H1 (cell line): ENCODE results near the gene RPE. TPM values are rescaled to one million over a fixed set of nuclear protein-coding genes. Genes with fewer than 3 reads are reported as not detected.

Source experiments
- CTCF ChIA-PET: fragments of 300-600 bp; sonication (Branson Sonifier 250); formaldehyde crosslinking; loops from one replicate; lab custom pipeline; 2021; ENCODE audit not compliant: partially characterized antibody; lab: Charles Lee
- POLR2A ChIA-PET: fragments of 300-600 bp; sonication (Branson Sonifier 250); formaldehyde crosslinking; loops from one replicate; lab custom pipeline; 2021; ENCODE audit warnings: inconsistent platforms; ENCODE audit not compliant: partially characterized antibody; lab: Charles Lee
- DNase-seq, 2 experiments: peaks; one replicate each; pipeline versions ENCODE4 v3.0.0 to v3.0.0-alpha.2; 2010 to 2022; ENCODE audit warnings: low spot score in 2 of 2, low read depth in 1 of 2, mixed read lengths in 1 of 2
- FAIRE-seq: peaks from 2 replicates; lab custom pipeline; 2011; peaks lifted over from hg19 to GRCh38; lab: Jason Lieb, UNC
- H2AFZ ChIP-seq: 2 replicates; pipeline ENCODE4 v1.8.1; 2012; ENCODE audit warnings: low read length, inconsistent platforms
- H2AK5ac ChIP-seq: 2 replicates; pipeline ENCODE4 v1.6.1; 2013; ENCODE audit warnings: low read depth, low read length
- H2BK120ac ChIP-seq: replicated peaks from 2 replicates; pipeline ENCODE3; 2013; ENCODE audit warnings: low read depth, low read length, inconsistent platforms
- H2BK12ac ChIP-seq: 2 replicates; pipeline ENCODE4 v1.6.1; 2013; ENCODE audit warnings: low read depth, low read length
- H2BK15ac ChIP-seq: 2 replicates; pipeline ENCODE4 v1.6.1; 2013; ENCODE audit warnings: low read length
- H2BK20ac ChIP-seq: 2 replicates; pipeline ENCODE4 v1.6.1; 2013; ENCODE audit warnings: low read length
- H2BK5ac ChIP-seq: 2 replicates; pipeline ENCODE4 v1.6.1; 2013; ENCODE audit warnings: low read depth, low read length
- H3K14ac ChIP-seq: 2 replicates; pipeline ENCODE4 v1.6.1; 2013; ENCODE audit warnings: inconsistent platforms; ENCODE audit not compliant: insufficient read length
- H3K18ac ChIP-seq: 2 replicates; pipeline ENCODE4 v1.6.1; 2013; ENCODE audit warnings: low read length; ENCODE audit errors: extremely low read depth
- H3K23ac ChIP-seq: 2 replicates; pipeline ENCODE4 v1.6.1; 2013; ENCODE audit warnings: inconsistent platforms; ENCODE audit not compliant: insufficient read length
- H3K23me2 ChIP-seq: 2 replicates; pipeline ENCODE4 v1.6.1; 2013; ENCODE audit warnings: low read depth, low read length
- H3K27ac ChIP-seq: 2 replicates; pipeline ENCODE4 v1.6.1; 2011; ENCODE audit warnings: low read depth, low read length, inconsistent platforms
- H3K27me3 ChIP-seq, 4 experiments: replicated peaks in 1 of 4; 1 replicate in 1 of 4; 2 replicates in 3 of 4; pipeline versions ENCODE4 v1.6.1 to v1.8.1; 2011 to 2013; ENCODE audit warnings: low read length in 3 of 4, mild to moderate bottlenecking in 3 of 4, inconsistent platforms in 2 of 4, mixed read lengths in 2 of 4, moderate library complexity in 1 of 4; ENCODE audit not compliant: control insufficient read depth in 3 of 4, insufficient read depth in 3 of 4; ENCODE audit errors: extremely low read depth in 1 of 4
- H3K36me3 ChIP-seq, 4 experiments: 2 replicates each; pipeline versions ENCODE4 v1.6.1 to v1.8.1; 2011 to 2013; ENCODE audit warnings: mild to moderate bottlenecking in 4 of 4, low read length in 3 of 4, moderate library complexity in 2 of 4, control low read depth in 1 of 4, inconsistent platforms in 1 of 4; ENCODE audit not compliant: insufficient read depth in 4 of 4, control insufficient read depth in 2 of 4
- H3K4ac ChIP-seq: replicated peaks from 2 replicates; pipeline ENCODE3; 2013; ENCODE audit warnings: low read length, low read depth, mixed read lengths, inconsistent platforms; ENCODE audit not compliant: insufficient read length
- H3K4me1 ChIP-seq, 4 experiments: replicated peaks in 1 of 4; 1 replicate in 1 of 4; 2 replicates in 3 of 4; pipeline versions ENCODE4 v1.6.1 to v1.8.1; 2011 to 2013; ENCODE audit warnings: low read length in 3 of 4, inconsistent platforms in 2 of 4, mixed read lengths in 1 of 4; ENCODE audit not compliant: insufficient read depth in 4 of 4, control insufficient read depth in 3 of 4
- H3K4me2 ChIP-seq, 2 experiments: 2 replicates each; pipeline versions ENCODE4 v1.6.1 to v1.8.1; 2011 to 2013; ENCODE audit warnings: low read depth in 2 of 2, low read length in 2 of 2, control low read depth in 1 of 2, inconsistent platforms in 1 of 2, mild to moderate bottlenecking in 1 of 2; ENCODE audit not compliant: insufficient read depth in 1 of 2
- H3K4me3 ChIP-seq, 4 experiments: fragments of 200-600, 300-600 bp in 1 of 4; sonication (generic), shearing (Covaris generic), sonication (Bioruptor Twin) in 1 of 4; 2 replicates each; pipeline versions ENCODE4 v1.5.1 to v1.8.1; 2011 to 2016; ENCODE audit warnings: low read length in 4 of 4, low read depth in 3 of 4, control low read depth in 2 of 4, inconsistent platforms in 2 of 4, mild to moderate bottlenecking in 2 of 4, mixed read lengths in 1 of 4, moderate library complexity in 1 of 4; ENCODE audit not compliant: insufficient read depth in 2 of 4; ENCODE audit errors: extremely low read depth in 1 of 4
- H3K56ac ChIP-seq: replicated peaks from 2 replicates; pipeline ENCODE3; 2013; ENCODE audit warnings: low read depth, mild to moderate bottlenecking, mixed read lengths, low read length, inconsistent platforms; ENCODE audit not compliant: insufficient read length
- H3K79me1 ChIP-seq: 2 replicates; pipeline ENCODE4 v1.6.1; 2013; ENCODE audit warnings: low read depth, low read length, control low read depth
- H3K79me2 ChIP-seq, 2 experiments: 2 replicates each; pipeline versions ENCODE4 v1.6.1 to v1.8.1; 2012 to 2013; ENCODE audit warnings: low read length in 2 of 2, mild to moderate bottlenecking in 2 of 2, inconsistent platforms in 1 of 2; ENCODE audit not compliant: insufficient read depth in 2 of 2, control insufficient read depth in 1 of 2
- H3K9ac ChIP-seq, 4 experiments: replicated peaks in 1 of 4; 1 replicate in 1 of 4; 2 replicates in 3 of 4; pipeline versions ENCODE4 v1.6.1 to v1.8.1; 2011 to 2013; ENCODE audit warnings: low read depth in 3 of 4, low read length in 3 of 4, control low read depth in 2 of 4, mild to moderate bottlenecking in 2 of 4, moderate library complexity in 2 of 4, inconsistent platforms in 1 of 4; ENCODE audit errors: extremely low read depth in 1 of 4
- H3K9me3 ChIP-seq, 2 experiments: 2 replicates each; pipeline versions ENCODE4 v1.6.1 to v1.8.1; 2012 to 2013; ENCODE audit warnings: mild to moderate bottlenecking in 2 of 2, moderate library complexity in 2 of 2, control low read depth in 1 of 2, inconsistent platforms in 1 of 2, low read depth in 1 of 2, low read length in 1 of 2, mixed read lengths in 1 of 2; ENCODE audit not compliant: insufficient read depth in 2 of 2
- H4K20me1 ChIP-seq, 2 experiments: replicated peaks in 1 of 2; 2 replicates each; pipeline versions ENCODE3 to v1.8.1; 2011 to 2013; ENCODE audit warnings: inconsistent platforms in 2 of 2, low read length in 2 of 2, mild to moderate bottlenecking in 1 of 2; ENCODE audit not compliant: insufficient read depth in 2 of 2, control insufficient read depth in 1 of 2
- H4K5ac ChIP-seq: 2 replicates; pipeline ENCODE4 v1.6.1; 2013; ENCODE audit warnings: low read length, low read depth, mixed read lengths, inconsistent platforms; ENCODE audit not compliant: insufficient read length
- H4K8ac ChIP-seq: 2 replicates; pipeline ENCODE4 v1.8.0; 2013; ENCODE audit warnings: mild to moderate bottlenecking, moderate library complexity, low read length, inconsistent platforms; ENCODE audit not compliant: insufficient read depth; ENCODE audit errors: extremely low read depth
- H4K91ac ChIP-seq: replicated peaks from 2 replicates; pipeline ENCODE3; 2013; ENCODE audit warnings: low read length, mixed read lengths, inconsistent platforms; ENCODE audit not compliant: insufficient read length
- CHD1 ChIP-seq: IDR thresholded peaks from 2 replicates; pipeline ENCODE4 v1.6.1; 2012; ENCODE audit warnings: low read depth, low read length, improper control_type of control experiment
- EZH2 ChIP-seq: fragments of 200-600 bp; sonication (generic); IDR thresholded peaks from 2 replicates; pipeline ENCODE4 v1.7.1; 2012; ENCODE audit warnings: low read depth, mild to moderate bottlenecking, moderate library complexity, low read length, inconsistent platforms; ENCODE audit not compliant: severe bottlenecking
- JUND ChIP-seq: IDR thresholded peaks from 2 replicates; pipeline ENCODE4 v1.6.1; 2011; ENCODE audit warnings: mild to moderate bottlenecking, improper control_type of control experiment, low read length
- POLR2A ChIP-seq, 2 experiments: IDR thresholded peaks; 1 replicate in 1 of 2; 2 replicates in 1 of 2; pipeline ENCODE4 v1.6.1; 2011; ENCODE audit warnings: low read depth in 2 of 2, low read length in 2 of 2, mild to moderate bottlenecking in 2 of 2; ENCODE audit errors: control extremely low read depth in 1 of 2
- WGBS, 2 experiments: shearing (Covaris generic) in 1 of 2; methylation state at CpG; one replicate each; pipeline versions ENCODE4 v1.1.6 to v1.1.7; 2013 to 2015; ENCODE audit warnings: low lambda C conversion rate in 2 of 2, mixed read lengths in 2 of 2, inconsistent platforms in 1 of 2, low coverage in 1 of 2, missing lambda C conversion rate in 1 of 2; ENCODE audit not compliant: insufficient replicate concordance in 2 of 2, insufficient coverage in 1 of 2, insufficient read length in 1 of 2; ENCODE audit errors: extremely low coverage in 1 of 2, missing lambda C conversion rate in 1 of 2; 5-methylcytosine and 5-hydroxymethylcytosine counted together
- polyA plus RNA-seq, 7 experiments: library from polyadenylated mRNA; depleted of rRNA in 3 of 7; stranded (reverse) in 5 of 7; unstranded in 2 of 7; fragments of >200 nt in 5 of 7; fragments of 200-250 nt in 2 of 7; gene quantifications; 1 replicate in 5 of 7; 2 replicates in 1 of 7; 4 replicates in 1 of 7; pipeline versions ENCODE4 v1.2.1 to v1.2.3, GENCODE V29; 2011 to 2013; ENCODE audit warnings: missing spikeins in 2 of 7, mixed read lengths in 2 of 7
- total RNA-seq: library from RNA; stranded (reverse); fragmentation: NEBNext Ultra II Directional; extraction: Animal tissue kit (Norgen Biotek cat#: 25700); gene quantifications from 2 replicates; pipeline ENCODE4 v1.2.1, GENCODE V29; 2021
- TF ChIP-seq, protein P1 (sequence below): IDR thresholded peaks from 2 replicates; pipeline ENCODE4 v1.6.1; 2012; ENCODE audit warnings: inconsistent platforms

RPE gene
- total and polyA plus RNA-seq, 2 of the 8 experiments (the other 6 are each of a cell fraction or from before 2014, with no cell fraction given) = 77.8 to 102 TPM

DNA sequence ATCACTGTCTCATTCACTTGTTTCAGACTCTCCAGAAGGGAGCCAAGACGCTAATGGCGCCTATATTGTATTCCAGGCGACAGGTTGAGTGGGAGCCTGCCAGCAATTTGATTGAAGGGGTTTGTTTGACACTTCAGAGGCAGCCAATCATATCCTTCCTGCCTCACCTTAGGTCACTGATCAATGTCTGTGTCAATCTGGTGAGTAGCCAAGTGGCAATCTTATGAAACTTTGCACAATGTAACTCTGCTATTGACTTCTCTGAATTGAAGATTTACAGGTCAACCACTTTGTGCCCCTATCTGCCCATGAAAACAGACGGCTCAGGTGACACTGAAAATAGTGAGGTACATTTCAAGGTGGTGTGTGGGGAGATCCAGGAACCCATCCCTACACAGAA lies 32.7 kb upstream of the RPE start:
- no peak overlapping the region for H3K4me3 ChIP-seq

More for the DNA sequence above, 32.7 kb upstream of the RPE start:
- Histone ChIP-seq H4K91ac (no peak overlapping the region), H4K8ac (no peak overlapping the region), H3K36me3 (no peaks in the 10 kb centered on the region), H3K56ac (no peak overlapping the region), H2BK20ac (no peak overlapping the region), H3K27me3 (no peaks in the 10 kb centered on the region), H3K4me2 (no peak overlapping the region), H2BK15ac (no peak overlapping the region), H2BK12ac (no peak overlapping the region), H4K5ac (no peak overlapping the region), H3K9me3 (no peaks in the 10 kb centered on the region), H2BK120ac (no peak overlapping the region), H3K23me2 (no peaks in the 10 kb centered on the region; the same call in 1 of the 2 replicates), H2AK5ac (no peak overlapping the region), H3K4ac (no peak overlapping the region), H3K79me1 (no peaks in the 10 kb centered on the region), H2BK5ac (no peak overlapping the region), H2AFZ (no peak overlapping the region), H3K23ac (no peak overlapping the region), H3K4me1 (no peaks in the 10 kb centered on the region), H4K20me1 (no peaks in the 10 kb centered on the region), H3K18ac (no peak overlapping the region), H3K14ac (no peak overlapping the region), H3K9ac (no peak overlapping the region), H3K27ac (no peak overlapping the region), H3K79me2 (no peaks in the 10 kb centered on the region)
- POLR2A ChIA-PET = no interaction called here
- FAIRE-seq = no peak
- no peak for TF ChIP-seq POLR2A (IDR thresholded peaks at IDR 0.05; ENCODE audit: control extremely low read depth in 1 of 2, low read depth in 2 of 2, low read length in 2 of 2)
- TF ChIP-seq JUND = no peak
- TF ChIP-seq EZH2 = no peak
- no peak for TF ChIP-seq CHD1
- TF ChIP-seq, protein P1, sequence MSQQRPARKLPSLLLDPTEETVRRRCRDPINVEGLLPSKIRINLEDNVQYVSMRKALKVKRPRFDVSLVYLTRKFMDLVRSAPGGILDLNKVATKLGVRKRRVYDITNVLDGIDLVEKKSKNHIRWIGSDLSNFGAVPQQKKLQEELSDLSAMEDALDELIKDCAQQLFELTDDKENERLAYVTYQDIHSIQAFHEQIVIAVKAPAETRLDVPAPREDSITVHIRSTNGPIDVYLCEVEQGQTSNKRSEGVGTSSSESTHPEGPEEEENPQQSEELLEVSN = no peak
- WGBS, 2 experiments = 92% methylated on average over 4 of the region's 4 CpGs; no CpG with 5 or more reads in 1 of the 2 experiments
- CTCF ChIA-PET = interaction anchor here (0.9 kb wide), 1 partner anchor 9 kb away, joined by 4 read pairs; no protein-coding TSS in a partner anchor
- DNase-seq = no peak
